Fibroblast of lung (primary cell): ENCODE measurements around the gene CCDC27.
"Not testable (repeated sequence)": the region's sequence is repeated elsewhere in the genome, so short reads cannot be mapped to it uniquely, and the experiment has no call there.

Experiments
- EZH2 ChIP-seq: IDR thresholded peaks from 2 replicates; pipeline ENCODE4 v1.5.1; 2012; ENCODE audit warnings: low read length, control low read depth, mild to moderate bottlenecking; ENCODE audit errors: missing control alignments
- TF ChIP-seq, protein P1 (sequence below), 2 donors: IDR thresholded peaks in 1 of 2; conservative IDR thresholded peaks in 1 of 2; 1 replicate in 1 of 2; 2 replicates in 1 of 2; pipeline ENCODE4 v1.5.1; 2011 to 2012; ENCODE audit warnings: low read length in 2 of 2, control low read depth in 1 of 2, inconsistent platforms in 1 of 2, low read depth in 1 of 2, mild to moderate bottlenecking in 1 of 2

- TF ChIP-seq, protein P1, sequence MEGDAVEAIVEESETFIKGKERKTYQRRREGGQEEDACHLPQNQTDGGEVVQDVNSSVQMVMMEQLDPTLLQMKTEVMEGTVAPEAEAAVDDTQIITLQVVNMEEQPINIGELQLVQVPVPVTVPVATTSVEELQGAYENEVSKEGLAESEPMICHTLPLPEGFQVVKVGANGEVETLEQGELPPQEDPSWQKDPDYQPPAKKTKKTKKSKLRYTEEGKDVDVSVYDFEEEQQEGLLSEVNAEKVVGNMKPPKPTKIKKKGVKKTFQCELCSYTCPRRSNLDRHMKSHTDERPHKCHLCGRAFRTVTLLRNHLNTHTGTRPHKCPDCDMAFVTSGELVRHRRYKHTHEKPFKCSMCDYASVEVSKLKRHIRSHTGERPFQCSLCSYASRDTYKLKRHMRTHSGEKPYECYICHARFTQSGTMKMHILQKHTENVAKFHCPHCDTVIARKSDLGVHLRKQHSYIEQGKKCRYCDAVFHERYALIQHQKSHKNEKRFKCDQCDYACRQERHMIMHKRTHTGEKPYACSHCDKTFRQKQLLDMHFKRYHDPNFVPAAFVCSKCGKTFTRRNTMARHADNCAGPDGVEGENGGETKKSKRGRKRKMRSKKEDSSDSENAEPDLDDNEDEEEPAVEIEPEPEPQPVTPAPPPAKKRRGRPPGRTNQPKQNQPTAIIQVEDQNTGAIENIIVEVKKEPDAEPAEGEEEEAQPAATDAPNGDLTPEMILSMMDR (conservative IDR thresholded peaks at IDR 0.05 in 1 of 2, IDR thresholded peaks at IDR 0.05 in 1 of 2; ENCODE audit: low read depth in 1 of 2, low read length in 2 of 2) = not testable (repeated sequence)
- not testable (repeated sequence) for TF ChIP-seq EZH2
Measured at GRCh38 chr1:3748316-3748900, 3.8 kb upstream of the CCDC27 start.
